ENCODE measurements around the gene DDR2.

DDR2 gene

DNA sequence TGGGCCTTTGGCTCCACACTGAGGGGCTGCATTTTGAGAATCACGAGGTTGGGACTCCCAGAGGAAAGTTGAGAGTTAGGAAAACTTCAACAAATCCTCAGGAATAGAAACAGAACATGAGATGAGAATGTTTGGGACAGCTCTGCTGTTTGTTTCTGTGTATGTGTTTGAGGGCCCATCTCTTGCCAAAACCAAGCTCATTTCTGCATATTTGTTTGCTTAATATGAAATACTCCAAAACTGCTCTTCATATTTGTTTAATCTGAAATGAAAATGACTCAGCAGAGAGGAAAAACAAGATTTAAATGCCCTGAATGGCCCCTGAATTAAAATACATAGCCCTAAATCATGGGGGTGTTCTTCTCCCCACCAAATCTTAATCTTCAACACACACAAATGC lies 78.1 kb downstream of the DDR2 start:
- H2AFZ ChIP-seq (ENCODE audit: low read depth, low read length): no peak overlapping the region
- no peaks in the 10 kb centered on the region for H3K9me3 ChIP-seq (ENCODE audit: insufficient read depth, low read length, severe bottlenecking)
- no peak overlapping the region for H3K4me3 ChIP-seq (ENCODE audit: low read depth in 1 of 2, low read length in 2 of 2)
- H3K9ac ChIP-seq (ENCODE audit: low read depth, low read length): no peak overlapping the region
- ATAC-seq (ENCODE audit: insufficient read depth, low read depth): no peak
- H3K79me2 ChIP-seq (ENCODE audit: insufficient read depth, low read length): no peaks in the 10 kb centered on the region
- no peaks in the 10 kb centered on the region for H3K4me1 ChIP-seq (ENCODE audit: insufficient read depth, low read length)
- no peaks in the 10 kb centered on the region for H4K20me1 ChIP-seq (ENCODE audit: insufficient read depth, low read length)
- no peak overlapping the region for H3K27ac ChIP-seq (ENCODE audit: low read length)
- H3K36me3 ChIP-seq (ENCODE audit: insufficient read depth, low read length): no peaks in the 10 kb centered on the region
- TF ChIP-seq EZH2 (IDR thresholded peaks at IDR 0.05; ENCODE audit: borderline replicate concordance, low read depth, low read length, severe bottlenecking): no peak
- TF ChIP-seq, protein P1, sequence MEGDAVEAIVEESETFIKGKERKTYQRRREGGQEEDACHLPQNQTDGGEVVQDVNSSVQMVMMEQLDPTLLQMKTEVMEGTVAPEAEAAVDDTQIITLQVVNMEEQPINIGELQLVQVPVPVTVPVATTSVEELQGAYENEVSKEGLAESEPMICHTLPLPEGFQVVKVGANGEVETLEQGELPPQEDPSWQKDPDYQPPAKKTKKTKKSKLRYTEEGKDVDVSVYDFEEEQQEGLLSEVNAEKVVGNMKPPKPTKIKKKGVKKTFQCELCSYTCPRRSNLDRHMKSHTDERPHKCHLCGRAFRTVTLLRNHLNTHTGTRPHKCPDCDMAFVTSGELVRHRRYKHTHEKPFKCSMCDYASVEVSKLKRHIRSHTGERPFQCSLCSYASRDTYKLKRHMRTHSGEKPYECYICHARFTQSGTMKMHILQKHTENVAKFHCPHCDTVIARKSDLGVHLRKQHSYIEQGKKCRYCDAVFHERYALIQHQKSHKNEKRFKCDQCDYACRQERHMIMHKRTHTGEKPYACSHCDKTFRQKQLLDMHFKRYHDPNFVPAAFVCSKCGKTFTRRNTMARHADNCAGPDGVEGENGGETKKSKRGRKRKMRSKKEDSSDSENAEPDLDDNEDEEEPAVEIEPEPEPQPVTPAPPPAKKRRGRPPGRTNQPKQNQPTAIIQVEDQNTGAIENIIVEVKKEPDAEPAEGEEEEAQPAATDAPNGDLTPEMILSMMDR (IDR thresholded peaks at IDR 0.05; ENCODE audit: borderline replicate concordance, extremely low read depth, low read length, poor library complexity, severe bottlenecking): no peak
- DNase-seq: no peak
- H3K27me3 ChIP-seq (ENCODE audit: insufficient read depth, low read length, poor library complexity): no peaks in the 10 kb centered on the region
- H3K4me2 ChIP-seq (ENCODE audit: insufficient read depth, low read length): no peak overlapping the region

DNA sequence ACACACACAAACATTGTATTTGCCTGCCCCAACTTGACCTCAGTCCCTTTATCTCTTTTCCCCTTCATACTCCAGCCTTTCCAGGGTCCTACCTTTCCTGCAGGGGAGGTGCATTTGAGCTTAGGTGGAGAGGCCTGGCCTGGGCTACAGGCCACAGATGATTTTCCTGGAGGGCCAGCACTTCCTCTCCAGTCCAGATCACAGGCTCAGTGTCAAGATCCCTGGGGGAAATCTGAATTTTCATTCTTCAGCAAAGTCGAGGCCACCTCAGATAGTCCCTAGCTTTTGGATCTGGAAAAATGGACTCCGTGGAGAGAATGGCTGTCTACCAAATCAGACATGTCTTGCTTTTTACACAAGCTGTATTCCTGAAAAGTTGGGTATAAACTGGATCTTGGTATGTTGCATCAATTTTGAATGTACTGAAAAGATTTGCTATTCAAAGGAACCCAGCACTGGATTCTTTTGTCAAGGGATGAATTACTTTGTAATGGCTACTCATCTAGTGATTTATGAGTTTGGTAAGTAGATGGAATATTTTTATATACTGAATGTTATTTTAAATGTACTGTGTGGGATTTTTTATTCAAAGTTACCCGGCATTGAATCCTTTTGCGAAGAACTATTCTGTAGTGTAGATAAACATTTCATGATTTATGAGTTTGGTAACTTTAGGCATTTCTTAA lies 78.7 kb downstream of the DDR2 start:
- Histone ChIP-seq H3K9ac (ENCODE audit: low read depth, low read length) (no peak overlapping the region), H3K4me1 (ENCODE audit: insufficient read depth, low read length) (no peaks in the 10 kb centered on the region), H4K20me1 (ENCODE audit: insufficient read depth, low read length) (no peaks in the 10 kb centered on the region), H3K27me3 (ENCODE audit: insufficient read depth, low read length, poor library complexity) (no peaks in the 10 kb centered on the region), H3K4me3 (ENCODE audit: low read depth in 1 of 2, low read length in 2 of 2) (no peak overlapping the region), H3K27ac (ENCODE audit: low read length) (no peak overlapping the region), H3K36me3 (ENCODE audit: insufficient read depth, low read length) (no peaks in the 10 kb centered on the region), H3K9me3 (ENCODE audit: insufficient read depth, low read length, severe bottlenecking) (no peaks in the 10 kb centered on the region), H3K4me2 (ENCODE audit: insufficient read depth, low read length) (no peak overlapping the region), H3K79me2 (ENCODE audit: insufficient read depth, low read length) (no peaks in the 10 kb centered on the region), H2AFZ (ENCODE audit: low read depth, low read length) (no peak overlapping the region)
- no peak for TF ChIP-seq EZH2 (IDR thresholded peaks at IDR 0.05; ENCODE audit: borderline replicate concordance, low read depth, low read length, severe bottlenecking)
- TF ChIP-seq, protein P1 (IDR thresholded peaks at IDR 0.05; ENCODE audit: borderline replicate concordance, extremely low read depth, low read length, poor library complexity, severe bottlenecking): no peak
- no peak for ATAC-seq (ENCODE audit: insufficient read depth, low read depth)
- DNase-seq: no peak

DNA sequence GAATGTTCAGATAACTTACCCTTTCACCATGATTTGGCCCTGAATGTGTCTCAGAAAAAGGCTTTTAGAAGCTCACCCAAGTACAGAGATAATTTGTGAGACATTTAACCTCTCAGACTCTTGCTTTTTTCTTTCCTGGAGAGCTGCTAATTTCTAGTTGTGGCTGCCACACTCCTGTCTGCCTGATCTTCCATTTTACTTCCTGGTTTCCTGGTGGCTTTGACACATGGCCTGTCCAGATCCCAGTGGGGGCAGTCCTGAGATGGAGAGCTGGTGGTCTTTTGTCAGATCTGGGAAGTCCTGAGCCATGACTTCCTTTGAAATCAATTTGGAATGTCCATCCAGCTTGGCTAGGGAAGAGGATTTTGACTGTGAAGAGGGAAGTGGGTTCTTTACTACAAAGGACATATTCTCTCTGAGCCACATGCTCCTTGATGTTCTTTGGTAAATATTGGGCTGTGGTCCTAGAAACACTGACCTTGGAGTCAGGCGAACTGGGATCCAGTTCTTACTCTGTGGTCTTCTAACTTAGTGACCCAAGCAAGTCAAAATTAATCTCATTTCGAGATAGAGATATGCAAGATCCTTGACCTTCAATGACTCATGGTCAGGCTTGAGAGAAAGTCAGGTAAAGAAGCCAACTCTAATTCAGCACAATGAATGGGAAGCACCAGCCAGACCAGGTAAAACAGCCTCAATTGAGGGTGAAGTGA lies 80.2 kb downstream of the DDR2 start:
- no peak for DNase-seq
- no peaks in the 10 kb centered on the region for H4K20me1 ChIP-seq (ENCODE audit: insufficient read depth, low read length)

More for the DNA sequence above, 80.2 kb downstream of the DDR2 start:
- Histone ChIP-seq H3K27me3 (ENCODE audit: insufficient read depth, low read length, poor library complexity) (no peaks in the 10 kb centered on the region), H3K79me2 (ENCODE audit: insufficient read depth, low read length) (no peaks in the 10 kb centered on the region), H3K27ac (ENCODE audit: low read length) (no peak overlapping the region), H3K4me1 (ENCODE audit: insufficient read depth, low read length) (no peaks in the 10 kb centered on the region), H3K4me3 (ENCODE audit: low read depth in 1 of 2, low read length in 2 of 2) (no peak overlapping the region), H3K9me3 (ENCODE audit: insufficient read depth, low read length, severe bottlenecking) (no peaks in the 10 kb centered on the region), H3K4me2 (ENCODE audit: insufficient read depth, low read length) (no peak overlapping the region), H2AFZ (ENCODE audit: low read depth, low read length) (no peak overlapping the region), H3K9ac (ENCODE audit: low read depth, low read length) (no peak overlapping the region), H3K36me3 (ENCODE audit: insufficient read depth, low read length) (no peaks in the 10 kb centered on the region)
- TF ChIP-seq, protein P1 (IDR thresholded peaks at IDR 0.05; ENCODE audit: borderline replicate concordance, extremely low read depth, low read length, poor library complexity, severe bottlenecking): no peak
- TF ChIP-seq EZH2 (IDR thresholded peaks at IDR 0.05; ENCODE audit: borderline replicate concordance, low read depth, low read length, severe bottlenecking): no peak
- no peak for ATAC-seq (ENCODE audit: insufficient read depth, low read depth)

Data from DND-41 (cell line).